A673 (cell line): Measurements from ENCODE around the gene ADARB2.

Source experiments
- CTCF ChIP-seq: fragments of 300-800, 200-600 bp; sonication (generic); conservative IDR thresholded peaks from 2 replicates; pipeline ENCODE4 v1.5.1; 2017; ENCODE audit warnings: low read depth, mild to moderate bottlenecking, antibody characterized with exemption, low read length, moderate library complexity, mixed read lengths
- EZH2 ChIP-seq: fragments of 200-600 bp; sonication (generic); IDR thresholded peaks from 2 replicates; pipeline ENCODE4 v1.6.1; 2017; ENCODE audit warnings: borderline replicate concordance, low read depth, mild to moderate bottlenecking, mixed read lengths, antibody characterized with exemption, low read length; ENCODE audit not compliant: poor library complexity, severe bottlenecking

GRCh38 chr10:1454428-1454827 is 282.9 kb downstream of the ADARB2 start:
- no peak for TF ChIP-seq CTCF
- TF ChIP-seq EZH2: no peak
